ENCODE measurements around the gene DDX39A.

DNA sequence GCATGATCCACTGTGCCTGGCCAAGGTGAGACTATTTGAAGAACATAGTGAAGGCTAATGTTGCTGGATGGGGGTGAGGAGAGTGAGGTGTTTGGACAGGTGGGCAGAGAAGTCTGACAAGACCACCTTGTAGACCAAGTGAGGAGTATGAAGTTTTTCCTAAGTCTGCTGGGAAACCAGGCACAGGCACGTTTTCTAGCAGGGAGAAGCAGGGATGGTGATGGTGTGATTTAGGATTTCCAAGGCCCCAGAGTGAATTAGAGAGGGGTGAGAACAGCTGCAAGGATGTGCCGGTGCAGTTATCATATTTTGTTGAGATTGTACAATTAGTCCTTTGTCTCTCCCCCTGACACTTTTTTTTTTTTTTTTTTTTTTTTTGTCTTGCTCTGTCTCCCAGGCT, 8.3 kb upstream of the DDX39A start:
- TF ChIP-seq, protein P1, sequence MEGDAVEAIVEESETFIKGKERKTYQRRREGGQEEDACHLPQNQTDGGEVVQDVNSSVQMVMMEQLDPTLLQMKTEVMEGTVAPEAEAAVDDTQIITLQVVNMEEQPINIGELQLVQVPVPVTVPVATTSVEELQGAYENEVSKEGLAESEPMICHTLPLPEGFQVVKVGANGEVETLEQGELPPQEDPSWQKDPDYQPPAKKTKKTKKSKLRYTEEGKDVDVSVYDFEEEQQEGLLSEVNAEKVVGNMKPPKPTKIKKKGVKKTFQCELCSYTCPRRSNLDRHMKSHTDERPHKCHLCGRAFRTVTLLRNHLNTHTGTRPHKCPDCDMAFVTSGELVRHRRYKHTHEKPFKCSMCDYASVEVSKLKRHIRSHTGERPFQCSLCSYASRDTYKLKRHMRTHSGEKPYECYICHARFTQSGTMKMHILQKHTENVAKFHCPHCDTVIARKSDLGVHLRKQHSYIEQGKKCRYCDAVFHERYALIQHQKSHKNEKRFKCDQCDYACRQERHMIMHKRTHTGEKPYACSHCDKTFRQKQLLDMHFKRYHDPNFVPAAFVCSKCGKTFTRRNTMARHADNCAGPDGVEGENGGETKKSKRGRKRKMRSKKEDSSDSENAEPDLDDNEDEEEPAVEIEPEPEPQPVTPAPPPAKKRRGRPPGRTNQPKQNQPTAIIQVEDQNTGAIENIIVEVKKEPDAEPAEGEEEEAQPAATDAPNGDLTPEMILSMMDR (IDR thresholded peaks at IDR 0.05; ENCODE audit: insufficient read depth, low read length, poor library complexity, severe bottlenecking), result no peak
- no peak for TF ChIP-seq EZH2phosphoT487 (conservative IDR thresholded peaks at IDR 0.05; ENCODE audit: low read length)
